ENCODE results near the gene PCMT1.
A peak's percentile ranks its signal among the peaks of the same experiment; 100 is the strongest.

- no peak for TF ChIP-seq EZH2 (IDR thresholded peaks at IDR 0.05)
- peak; percentile 46 for TF ChIP-seq CTCF (IDR thresholded peaks at IDR 0.05)
- no peak for TF ChIP-seq EZH2phosphoT487 (IDR thresholded peaks at IDR 0.05)
These were observed 3.2 kb upstream of the PCMT1 start, which contains the start of gene NUP43 for GRCh38 chr6:149746147-149746946.

Data from neural progenitor cell (in vitro differentiated cells).